H9 (cell line): Measurements from ENCODE around the gene GABRB2. TPM values are rescaled to one million over a fixed set of nuclear protein-coding genes. Genes with fewer than 3 reads are reported as not detected.

Source experiments
- DNase-seq: peaks from one replicate; pipeline ENCODE4 v3.0.0-alpha.2; 2017
- H2AFZ ChIP-seq: one replicate; pipeline ENCODE4 v1.6.1; 2013; ENCODE audit warnings: mild to moderate bottlenecking, low read length, control low read depth, moderate library complexity
- H2AK5ac ChIP-seq: 2 replicates; pipeline ENCODE4 v1.6.1; 2013; ENCODE audit warnings: low read length, control low read depth, mixed read lengths; ENCODE audit not compliant: insufficient read length
- H2BK120ac ChIP-seq: one replicate; pipeline ENCODE4 v1.6.1; 2013; ENCODE audit warnings: low read depth, mild to moderate bottlenecking, low read length, control low read depth, inconsistent platforms; ENCODE audit not compliant: poor library complexity, severe bottlenecking
- H2BK12ac ChIP-seq: 2 replicates; pipeline ENCODE4 v1.6.1; 2013; ENCODE audit warnings: low read length, control low read depth, mixed read lengths, low read depth; ENCODE audit not compliant: insufficient read length
- H2BK15ac ChIP-seq: 2 replicates; pipeline ENCODE4 v1.6.1; 2013; ENCODE audit warnings: low read depth, low read length, control low read depth
- H2BK20ac ChIP-seq: one replicate; pipeline ENCODE4 v1.6.1; 2013; ENCODE audit warnings: low read depth, mild to moderate bottlenecking, low read length, control low read depth, inconsistent platforms; ENCODE audit not compliant: poor library complexity, severe bottlenecking
- H2BK5ac ChIP-seq: 2 replicates; pipeline ENCODE4 v1.6.1; 2013; ENCODE audit warnings: low read length, control low read depth, mixed read lengths; ENCODE audit not compliant: insufficient read length
- H3K14ac ChIP-seq: 2 replicates; pipeline ENCODE4 v1.6.1; 2013; ENCODE audit warnings: low read length, control low read depth; ENCODE audit not compliant: insufficient read depth
- H3K18ac ChIP-seq: 2 replicates; pipeline ENCODE4 v1.6.1; 2013; ENCODE audit warnings: low read depth, mild to moderate bottlenecking, mixed read lengths, low read length, control low read depth; ENCODE audit not compliant: insufficient read length
- H3K23ac ChIP-seq: 2 replicates; pipeline ENCODE4 v1.6.1; 2013; ENCODE audit warnings: low read length, control low read depth, mixed read lengths, low read depth; ENCODE audit not compliant: insufficient read length
- H3K23me2 ChIP-seq: 2 replicates; pipeline ENCODE4 v1.6.1; 2013; ENCODE audit warnings: low read depth, mild to moderate bottlenecking, mixed read lengths, low read length, control low read depth; ENCODE audit not compliant: insufficient read length, poor library complexity, severe bottlenecking
- H3K27ac ChIP-seq: 2 replicates; pipeline ENCODE4 v1.5.1; 2013; ENCODE audit warnings: low read length, control low read depth, mixed read lengths, low read depth; ENCODE audit not compliant: insufficient read length
- H3K27me3 ChIP-seq: 2 replicates; pipeline ENCODE4 v1.6.1; 2013; ENCODE audit warnings: low read length, control low read depth, inconsistent platforms; ENCODE audit not compliant: insufficient read depth
- H3K4ac ChIP-seq: 2 replicates; pipeline ENCODE4 v1.6.1; 2013; ENCODE audit warnings: low read depth, mild to moderate bottlenecking, control low read depth, inconsistent platforms, low read length, moderate library complexity
- H3K4me1 ChIP-seq: 2 replicates; pipeline ENCODE4 v1.6.1; 2013; ENCODE audit warnings: low read length, control low read depth, inconsistent platforms; ENCODE audit not compliant: insufficient read depth
- H3K4me2 ChIP-seq: 2 replicates; pipeline ENCODE4 v1.6.1; 2013; ENCODE audit warnings: low read length, control low read depth, mixed read lengths; ENCODE audit not compliant: insufficient read length, insufficient read depth
- H3K56ac ChIP-seq: 2 replicates; pipeline ENCODE4 v1.6.1; 2013; ENCODE audit warnings: low read depth, mild to moderate bottlenecking, mixed read lengths, low read length, control low read depth; ENCODE audit not compliant: insufficient read length
- H3K79me1 ChIP-seq: 2 replicates; pipeline ENCODE4 v1.6.1; 2013; ENCODE audit warnings: low read depth, mild to moderate bottlenecking, moderate library complexity, low read length, control low read depth, inconsistent platforms; ENCODE audit not compliant: insufficient read depth, poor library complexity, severe bottlenecking
- H3K79me2 ChIP-seq: 2 replicates; pipeline ENCODE4 v1.6.1; 2013; ENCODE audit warnings: low read length, control low read depth, inconsistent platforms; ENCODE audit not compliant: insufficient read depth
- H3K9ac ChIP-seq: 2 replicates; pipeline ENCODE4 v1.6.1; 2013; ENCODE audit warnings: low read length, control low read depth, mixed read lengths; ENCODE audit not compliant: insufficient read length; ENCODE audit errors: extremely low read depth
- H3K9me3 ChIP-seq: one replicate; pipeline ENCODE4 v1.6.1; 2013; ENCODE audit warnings: low read depth, low read length, inconsistent platforms; ENCODE audit not compliant: control insufficient read depth
- H3T11ph ChIP-seq: one replicate; pipeline ENCODE4 v1.6.1; 2013; ENCODE audit warnings: mild to moderate bottlenecking, low read length, control low read depth, inconsistent platforms
- H4K20me1 ChIP-seq: one replicate; pipeline ENCODE4 v1.6.1; 2013; ENCODE audit not compliant: control insufficient read depth, insufficient read length, insufficient read depth
- H4K5ac ChIP-seq: 2 replicates; pipeline ENCODE4 v1.6.1; 2013; ENCODE audit warnings: low read depth, mild to moderate bottlenecking, mixed read lengths, low read length, control low read depth; ENCODE audit not compliant: insufficient read length
- H4K8ac ChIP-seq: replicated peaks from 2 replicates; pipeline ENCODE4 v1.6.1; 2013; ENCODE audit warnings: low read length, control low read depth, mixed read lengths, low read depth; ENCODE audit not compliant: insufficient read length
- H4K91ac ChIP-seq: 2 replicates; pipeline ENCODE4 v1.6.1; 2013; ENCODE audit warnings: low read depth, mild to moderate bottlenecking, moderate library complexity, mixed read lengths, low read length, control low read depth; ENCODE audit not compliant: insufficient read length
- H3K27ac Mint-ChIP-seq, 3 experiments: 2 replicates in 2 of 3; 3 replicates in 1 of 3; pipeline ENCODE4 v1.8.0; 2020 to 2021; ENCODE audit warnings: mixed read lengths in 3 of 3, mild to moderate bottlenecking in 1 of 3, moderate library complexity in 1 of 3
- H3K27me3 Mint-ChIP-seq: 2 replicates; pipeline ENCODE4 v1.8.0; 2021; ENCODE audit warnings: low read depth, mild to moderate bottlenecking, moderate library complexity, mixed read lengths
- H3K36me3 Mint-ChIP-seq, 3 experiments: 2 replicates in 2 of 3; 3 replicates in 1 of 3; pipeline ENCODE4 v1.8.0; 2020 to 2021; ENCODE audit warnings: low read depth in 3 of 3, mixed read lengths in 3 of 3; ENCODE audit not compliant: insufficient read depth in 1 of 3
- H3K4me1 Mint-ChIP-seq, 2 experiments: 2 replicates each; pipeline ENCODE4 v1.8.0; 2020; ENCODE audit warnings: mixed read lengths in 2 of 2
- H3K4me3 Mint-ChIP-seq, 2 experiments: 2 replicates in 1 of 2; 3 replicates in 1 of 2; pipeline ENCODE4 v1.8.0; 2020 to 2021; ENCODE audit warnings: mild to moderate bottlenecking in 2 of 2, mixed read lengths in 2 of 2, moderate library complexity in 1 of 2
- H3K9me3 Mint-ChIP-seq, 2 experiments: 2 replicates in 1 of 2; 3 replicates in 1 of 2; pipeline ENCODE4 v1.8.0; 2020; ENCODE audit warnings: mild to moderate bottlenecking in 2 of 2, mixed read lengths in 2 of 2, moderate library complexity in 1 of 2
- CTCF ChIP-seq: fragments of 200-600 bp; sonication (generic); conservative IDR thresholded peaks from 3 replicates; pipeline ENCODE4 v1.8.0; 2021; ENCODE audit warnings: antibody characterized with exemption, mild to moderate bottlenecking
- WGBS: extraction: QIAGEN DNeasy Blood & Tissue Kit; methylation state at CpG from one replicate; pipeline ENCODE4 v1.1.7; 2013; ENCODE audit warnings: missing lambda C conversion rate, low lambda C conversion rate, mixed read lengths; ENCODE audit not compliant: insufficient read length; ENCODE audit errors: extremely low coverage; 5-methylcytosine and 5-hydroxymethylcytosine counted together
- total RNA-seq: library from RNA; stranded (reverse); gene quantifications from 2 replicates; pipeline ENCODE4 v1.2.1, GENCODE V29; 2021

The GABRB2 gene
- total RNA-seq, 1 experiment from 2014 or later = 0.20 TPM

GRCh38 chr5:161387121-161387520, 159.4 kb downstream of the GABRB2 start:
- H2BK12ac ChIP-seq = no peak overlapping the region
- H2BK120ac ChIP-seq = no peak overlapping the region
- H3K4me3 Mint-ChIP-seq = no peak overlapping the region
- H3K4me2 ChIP-seq = no peak overlapping the region
- H4K91ac ChIP-seq = no peak overlapping the region
- H2BK20ac ChIP-seq = no peak overlapping the region
- no peaks in the 10 kb centered on the region for H3K36me3 Mint-ChIP-seq
- no peak overlapping the region for H3K4ac ChIP-seq
- DNase-seq = no peak
- no peak overlapping the region for H2BK15ac ChIP-seq
- no peaks in the 10 kb centered on the region for H3K27me3 Mint-ChIP-seq
- H2AK5ac ChIP-seq = no peak overlapping the region
- H3K27ac Mint-ChIP-seq = no peak overlapping the region
- H3K4me1 ChIP-seq = no peaks in the 10 kb centered on the region
- no peaks in the 10 kb centered on the region for H4K20me1 ChIP-seq
- no peak for TF ChIP-seq CTCF
- no peak overlapping the region for H3T11ph ChIP-seq
- H2AFZ ChIP-seq = no peak overlapping the region
- no peak overlapping the region for H3K56ac ChIP-seq
- H2BK5ac ChIP-seq = no peak overlapping the region
- no peak overlapping the region for H3K27ac ChIP-seq
- no peak overlapping the region for H4K8ac ChIP-seq
- no peak overlapping the region for H3K9ac ChIP-seq
- H3K9me3 Mint-ChIP-seq = no peaks in the 10 kb centered on the region; a peak in 1 of 5 replicates
- no peak overlapping the region for H4K5ac ChIP-seq
- no peak overlapping the region for H3K14ac ChIP-seq
- no peaks in the 10 kb centered on the region for H3K9me3 ChIP-seq
- no peaks in the 10 kb centered on the region for H3K79me2 ChIP-seq
- no peak overlapping the region for H3K18ac ChIP-seq
- no peaks in the 10 kb centered on the region for H3K79me1 ChIP-seq
- H3K23me2 ChIP-seq = no peaks in the 10 kb centered on the region
- no peaks in the 10 kb centered on the region for H3K27me3 ChIP-seq
- no peak overlapping the region for H3K23ac ChIP-seq
- no peaks in the 10 kb centered on the region for H3K4me1 Mint-ChIP-seq
- no CpG with 5 or more reads among the region's 2 CpGs for WGBS
